Endometrium (tissue), 2 donors: ENCODE data around the gene ILDR1.
"Not testable (repeated sequence)": the region's sequence is repeated elsewhere in the genome, so short reads cannot be mapped to it uniquely, and the experiment has no call there.

ENCODE experiments used
- FAIRE-seq: peaks from 2 replicates; lab custom pipeline; 2012; peaks lifted over from hg19 to GRCh38; lab: Jason Lieb, UNC
- donor health status: control.
- donor health status: control.

The ILDR1 gene

DNA sequence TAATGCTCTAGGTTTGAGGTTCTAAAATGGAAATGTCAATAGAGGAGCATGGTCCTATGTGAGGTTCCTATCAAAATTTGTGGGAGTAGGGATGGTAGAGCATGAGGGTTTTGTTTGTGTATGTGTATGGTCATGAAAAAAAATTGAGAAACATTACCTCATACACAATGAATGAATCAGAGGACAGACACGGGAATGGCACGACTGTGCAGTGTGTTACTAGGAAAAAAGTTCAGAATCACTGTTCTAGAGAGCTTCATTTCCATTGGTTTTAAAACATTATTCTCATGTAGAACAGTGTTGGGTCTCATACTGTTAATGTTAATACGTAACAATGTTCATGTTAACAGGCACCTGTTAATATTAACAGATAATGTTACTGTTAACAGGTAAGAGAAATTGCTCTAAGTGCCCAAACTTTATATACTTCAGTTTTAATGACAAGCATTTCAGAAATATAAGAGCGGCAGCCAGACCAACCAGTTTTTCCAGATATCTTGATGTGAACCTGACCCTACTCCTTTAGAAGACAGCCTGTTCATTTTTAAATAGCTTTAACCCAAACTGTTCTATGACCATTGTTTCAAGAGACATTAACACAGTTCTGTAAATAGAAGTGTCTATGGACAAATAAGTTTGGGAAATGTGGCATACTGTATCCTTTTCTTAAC lies 79.8 kb downstream of the ILDR1 start:
- FAIRE-seq, result no peak

DNA sequence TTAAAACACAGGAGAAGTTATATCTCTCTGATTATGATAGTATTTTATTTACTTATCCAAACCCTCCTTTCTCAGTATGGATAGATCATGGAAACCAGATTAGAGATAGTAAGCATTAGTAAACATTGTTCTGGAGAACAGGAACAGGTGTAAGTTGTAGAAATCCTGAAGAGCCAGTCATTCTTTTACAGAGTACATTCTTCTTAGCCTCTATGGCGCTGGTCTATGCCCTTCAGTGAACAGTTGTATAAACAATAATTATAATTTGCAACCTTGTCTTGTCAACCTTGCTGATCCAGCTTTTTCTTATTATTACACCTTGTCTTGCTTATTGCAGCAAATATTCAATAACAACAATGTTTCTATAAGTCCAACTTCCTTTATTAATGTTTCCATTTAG lies 80.5 kb downstream of the ILDR1 start:
- no peak for FAIRE-seq

DNA sequence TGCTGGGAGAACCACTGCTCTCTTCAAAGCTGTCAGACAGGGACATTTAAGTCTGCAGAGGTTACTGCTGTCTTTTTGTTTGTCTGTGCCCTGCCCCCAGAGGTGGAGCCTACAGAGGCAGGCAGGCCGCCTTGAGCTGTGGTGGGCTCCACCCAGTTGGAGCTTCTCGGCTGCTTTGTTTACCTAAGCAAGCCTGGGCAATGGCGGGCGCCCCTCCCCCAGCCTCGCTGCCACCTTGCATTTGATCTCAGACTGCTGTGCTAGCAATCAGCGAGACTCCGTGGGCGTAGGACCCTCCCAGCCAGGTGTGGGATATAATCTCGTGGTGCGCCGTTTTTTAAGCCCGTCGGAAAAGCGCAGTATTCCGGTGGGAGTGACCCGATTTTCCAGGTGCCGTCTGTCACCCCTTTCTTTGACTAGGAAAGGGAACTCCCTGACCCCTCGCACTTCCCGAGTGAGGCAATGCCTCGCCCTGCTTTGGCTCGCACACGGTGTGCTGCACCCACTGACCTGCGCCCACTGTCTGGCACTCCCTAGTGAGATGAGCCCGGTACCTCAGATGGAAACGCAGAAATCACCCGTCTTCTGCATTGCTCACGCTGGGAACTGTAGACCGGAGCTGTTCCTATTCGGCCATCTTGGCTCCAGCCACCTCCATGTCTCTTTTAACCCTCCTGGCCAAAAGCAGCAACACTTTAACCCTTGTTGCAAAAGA lies 83.7 kb downstream of the ILDR1 start:
- not testable (repeated sequence) for FAIRE-seq
